ENCODE results near the gene TAF10. TPM values are rescaled to one million over a fixed set of nuclear protein-coding genes. Genes with fewer than 3 reads are reported as not detected.

Gene TAF10
- total RNA-seq, 1 donor from 2014 or later, result 87.8 TPM

DNA sequence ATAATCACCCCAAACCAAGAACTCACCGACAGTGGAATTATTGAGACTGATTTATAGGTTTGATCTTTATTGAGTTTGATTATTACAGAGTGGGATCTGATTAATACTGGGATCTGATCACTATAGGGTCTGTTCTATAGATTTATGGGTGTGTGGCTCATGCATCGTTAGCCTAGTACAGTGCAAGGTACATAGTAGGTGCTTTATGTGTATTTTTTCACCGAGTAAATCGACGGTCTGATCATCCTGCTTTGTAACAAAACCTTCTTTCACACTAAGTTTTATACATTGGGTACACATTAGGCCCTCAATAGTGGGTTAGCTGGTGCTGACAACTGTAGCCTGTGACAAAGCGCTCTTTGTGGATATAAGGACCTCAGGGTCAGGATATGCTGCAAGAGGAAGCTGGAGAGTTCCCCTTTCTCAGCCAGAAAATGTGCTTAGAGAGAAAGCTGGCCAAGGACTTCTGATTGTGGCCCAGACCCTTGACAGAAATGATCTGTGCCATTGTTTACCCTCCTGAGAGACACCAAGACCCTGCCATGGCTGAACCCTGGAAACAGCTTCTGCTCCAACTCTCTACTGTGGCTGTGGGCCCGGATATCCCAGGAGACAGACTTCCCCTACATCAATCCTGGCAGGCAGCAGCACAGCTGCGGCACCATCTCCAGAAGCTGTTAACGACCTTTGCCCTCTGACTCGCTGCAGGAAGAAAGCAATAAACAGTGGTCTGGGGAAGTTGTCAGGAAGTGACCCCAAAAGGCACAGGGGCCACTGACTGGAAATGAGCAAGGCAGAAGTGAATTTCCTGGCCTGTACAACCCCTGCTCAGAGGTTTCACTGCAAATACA lies 23.3 kb upstream of the TAF10 start:
- DNase-seq, result no peak
- TF ChIP-seq, protein P1, sequence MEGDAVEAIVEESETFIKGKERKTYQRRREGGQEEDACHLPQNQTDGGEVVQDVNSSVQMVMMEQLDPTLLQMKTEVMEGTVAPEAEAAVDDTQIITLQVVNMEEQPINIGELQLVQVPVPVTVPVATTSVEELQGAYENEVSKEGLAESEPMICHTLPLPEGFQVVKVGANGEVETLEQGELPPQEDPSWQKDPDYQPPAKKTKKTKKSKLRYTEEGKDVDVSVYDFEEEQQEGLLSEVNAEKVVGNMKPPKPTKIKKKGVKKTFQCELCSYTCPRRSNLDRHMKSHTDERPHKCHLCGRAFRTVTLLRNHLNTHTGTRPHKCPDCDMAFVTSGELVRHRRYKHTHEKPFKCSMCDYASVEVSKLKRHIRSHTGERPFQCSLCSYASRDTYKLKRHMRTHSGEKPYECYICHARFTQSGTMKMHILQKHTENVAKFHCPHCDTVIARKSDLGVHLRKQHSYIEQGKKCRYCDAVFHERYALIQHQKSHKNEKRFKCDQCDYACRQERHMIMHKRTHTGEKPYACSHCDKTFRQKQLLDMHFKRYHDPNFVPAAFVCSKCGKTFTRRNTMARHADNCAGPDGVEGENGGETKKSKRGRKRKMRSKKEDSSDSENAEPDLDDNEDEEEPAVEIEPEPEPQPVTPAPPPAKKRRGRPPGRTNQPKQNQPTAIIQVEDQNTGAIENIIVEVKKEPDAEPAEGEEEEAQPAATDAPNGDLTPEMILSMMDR (IDR thresholded peaks at IDR 0.05), result no peak
- H3K27ac ChIP-seq, result peak overlapping the region; percentile 39
- H3K4me3 ChIP-seq, result no peak overlapping the region
- H3K4me1 ChIP-seq, result peaks cover 35% of the 10 kb centered on the region
- H3K27me3 ChIP-seq, result no peaks in the 10 kb centered on the region
- intact Hi-C loops (cut with DNase I), result no loop called here
- ATAC-seq, result peak; percentile 64
- H3K9me3 ChIP-seq, result no peaks in the 10 kb centered on the region
- H3K36me3 ChIP-seq, result peaks cover 7% of the 10 kb centered on the region

DNA sequence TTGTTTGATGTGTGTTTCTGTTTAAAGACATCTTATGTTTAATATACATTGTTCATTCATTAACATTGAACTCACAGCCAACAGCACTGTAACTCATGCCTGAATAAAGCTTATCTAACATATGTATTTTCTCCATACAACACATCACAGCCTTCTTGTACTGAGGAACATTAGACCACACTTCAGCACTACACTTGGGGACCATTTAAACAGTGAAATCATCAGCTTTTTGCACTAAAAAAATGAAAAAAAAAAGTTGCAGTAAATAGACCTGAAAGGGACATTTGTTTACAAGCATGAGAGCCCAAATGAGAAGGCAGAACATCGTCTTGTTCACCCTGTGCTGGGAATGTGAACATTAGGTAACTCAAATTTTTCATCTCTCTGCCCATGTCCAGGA lies 22.5 kb upstream of the TAF10 start:
- no peaks in the 10 kb centered on the region for H3K9me3 ChIP-seq
- H3K36me3 ChIP-seq, result peaks cover 7% of the 10 kb centered on the region
- H3K4me1 ChIP-seq, result peaks cover 35% of the 10 kb centered on the region
- intact Hi-C loops (cut with DNase I), result no loop called here
- H3K27me3 ChIP-seq, result no peaks in the 10 kb centered on the region
- no peak overlapping the region for H3K27ac ChIP-seq
- TF ChIP-seq, protein P1 (IDR thresholded peaks at IDR 0.05), result no peak
- H3K4me3 ChIP-seq, result no peak overlapping the region
- no peak for DNase-seq
- ATAC-seq, result no peak

DNA sequence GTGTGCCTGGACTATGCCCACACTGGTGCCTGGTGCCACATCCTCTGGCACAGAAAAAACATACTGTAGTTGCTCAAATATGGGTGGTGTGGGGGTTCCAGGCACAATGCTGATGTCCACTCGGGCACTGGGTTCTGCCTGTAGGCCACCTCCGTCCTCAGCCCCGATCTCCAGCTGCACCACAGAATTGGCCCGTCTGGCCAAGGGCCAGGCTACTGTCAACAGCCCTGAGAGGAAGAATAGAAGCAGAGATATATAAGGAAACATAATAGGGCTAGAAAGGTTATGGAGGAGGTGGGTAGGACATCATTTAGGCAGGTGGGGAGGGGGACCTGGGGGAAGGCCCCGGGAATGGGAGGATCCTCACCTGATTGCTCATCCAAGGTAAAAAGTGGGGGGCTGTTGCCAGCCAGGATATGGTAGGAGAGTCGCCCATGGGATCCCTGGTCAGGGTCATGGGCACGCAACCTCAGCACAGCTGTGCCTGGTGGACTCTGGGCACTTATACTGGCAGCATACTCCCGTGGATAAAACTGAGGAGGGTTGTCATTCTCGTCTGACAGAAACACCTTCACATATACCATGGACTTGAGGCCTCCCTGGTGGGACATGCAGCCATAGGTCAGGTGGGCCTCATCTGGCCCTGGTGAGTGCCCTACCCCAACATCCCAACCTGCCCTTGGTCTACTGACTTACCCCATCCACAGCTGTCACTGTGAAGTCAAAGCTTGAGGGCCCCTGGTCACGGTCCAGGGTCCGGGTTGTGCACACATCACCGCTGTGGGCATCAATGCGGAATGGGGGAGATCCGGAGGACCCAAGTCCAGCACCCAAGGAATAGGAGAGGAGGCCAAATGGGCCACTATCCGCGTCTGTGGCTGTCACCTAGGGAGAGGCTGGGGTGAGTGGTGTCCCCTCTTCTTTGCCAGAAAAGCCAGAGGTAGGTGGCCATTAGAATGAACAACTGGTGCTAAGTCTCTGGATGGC lies 21.7 kb upstream of the TAF10 start:
- TF ChIP-seq, protein P1 (IDR thresholded peaks at IDR 0.05), result no peak
- no peak for ATAC-seq
- Histone ChIP-seq H3K27me3 (no peaks in the 10 kb centered on the region), H3K4me3 (no peak overlapping the region), H3K9me3 (no peaks in the 10 kb centered on the region), H3K27ac (no peak overlapping the region), H3K36me3 (peaks cover 7% of the 10 kb centered on the region), H3K4me1 (peaks cover 33% of the 10 kb centered on the region)
- DNase-seq, result no peak
- intact Hi-C loops (cut with DNase I), result no loop called here

DNA sequence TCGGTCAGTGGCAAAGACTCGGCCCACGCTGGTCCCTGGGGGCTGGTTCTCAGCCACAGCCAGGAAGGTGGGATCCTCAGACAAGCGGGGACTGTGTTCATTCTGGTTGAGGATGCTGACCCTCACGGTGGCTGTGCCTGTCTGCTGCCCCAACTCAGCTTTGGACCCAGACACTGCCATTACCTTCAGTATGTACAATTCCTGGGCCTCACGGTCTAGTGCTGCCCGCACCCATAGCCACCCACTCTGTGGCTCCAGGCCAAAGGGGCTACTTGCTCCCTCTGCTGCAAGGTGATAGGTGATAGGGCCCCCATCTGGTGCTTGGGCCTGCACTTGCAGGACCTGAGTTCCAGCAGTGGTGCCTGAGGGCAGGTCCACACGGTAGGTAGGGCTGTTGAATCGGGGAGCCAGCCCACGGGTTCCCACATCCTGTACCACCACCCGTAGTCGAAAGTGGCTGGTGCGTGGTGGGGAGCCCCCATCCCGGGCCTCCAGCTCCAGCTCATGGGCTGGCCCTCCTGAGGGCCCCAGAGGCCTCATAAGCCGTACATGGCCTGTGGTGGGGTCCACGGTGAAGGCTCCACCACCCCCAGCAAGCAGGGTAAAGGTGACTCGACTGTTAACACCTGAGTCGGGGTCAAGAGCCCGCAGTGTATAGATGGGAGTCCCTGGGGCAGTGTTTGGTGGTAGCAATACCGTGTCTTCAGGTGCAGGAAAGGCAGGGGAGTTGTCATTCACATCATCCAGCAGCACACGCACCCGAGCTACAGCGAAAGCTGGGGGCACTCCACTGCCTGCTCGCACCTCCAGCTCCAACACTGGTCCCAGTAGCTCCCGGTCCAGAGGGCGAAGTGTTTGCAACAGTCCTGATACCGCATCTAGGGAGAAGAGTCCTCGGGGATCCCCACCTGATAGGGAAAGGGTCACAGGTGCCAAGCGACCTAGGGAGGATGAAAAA lies 20.4 kb upstream of the TAF10 start:
- Histone ChIP-seq H3K9me3 (no peaks in the 10 kb centered on the region), H3K36me3 (peaks cover 7% of the 10 kb centered on the region), H3K27me3 (no peaks in the 10 kb centered on the region), H3K27ac (no peak overlapping the region), H3K4me3 (no peak overlapping the region), H3K4me1 (peaks cover 20% of the 10 kb centered on the region)
- intact Hi-C loops (cut with DNase I), result no loop called here
- ATAC-seq, result no peak
- TF ChIP-seq, protein P1 (IDR thresholded peaks at IDR 0.05), result no peak
- no peak for DNase-seq

DNA sequence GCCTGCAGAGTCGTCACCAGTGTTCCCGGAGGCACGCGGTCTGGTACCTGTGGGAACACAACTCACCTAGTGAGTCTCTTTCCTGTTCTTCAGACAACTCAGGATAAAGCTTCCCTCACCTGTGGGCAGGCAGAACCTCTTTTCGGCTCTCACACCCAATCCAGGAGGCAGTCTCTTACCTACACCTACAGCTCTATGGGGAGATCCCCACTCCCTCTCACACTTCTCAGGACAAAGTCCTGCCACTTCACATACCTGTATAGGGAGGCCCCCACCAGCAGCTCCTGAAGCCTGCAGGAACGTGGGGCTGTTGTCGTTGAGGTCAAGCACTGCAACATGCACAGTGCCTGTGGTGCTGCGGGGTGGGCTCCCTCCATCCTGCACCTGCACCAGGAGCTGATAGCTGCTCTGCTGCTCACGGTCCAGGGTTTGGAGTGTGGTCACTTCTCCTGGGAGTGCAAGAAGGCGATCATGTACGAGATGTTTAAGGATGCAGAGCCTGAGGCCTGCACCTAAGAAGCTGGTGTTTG lies 19.4 kb upstream of the TAF10 start:
- intact Hi-C loops (cut with DNase I), result no loop called here
- TF ChIP-seq, protein P1 (IDR thresholded peaks at IDR 0.05), result no peak
- ATAC-seq, result no peak
- no peak for DNase-seq
- Histone ChIP-seq H3K4me1 (peaks cover 10% of the 10 kb centered on the region), H3K27ac (no peak overlapping the region), H3K4me3 (no peak overlapping the region), H3K36me3 (peaks cover 7% of the 10 kb centered on the region), H3K9me3 (no peaks in the 10 kb centered on the region), H3K27me3 (no peaks in the 10 kb centered on the region)

All from upper lobe of right lung (tissue), 1 donor.